ENCODE results near the gene DPYD. TPM values are rescaled to one million over a fixed set of nuclear protein-coding genes. Genes with fewer than 3 reads are reported as not detected.
"Not testable (repeated sequence)": the region's sequence is repeated elsewhere in the genome, so short reads cannot be mapped to it uniquely, and the experiment has no call there.

DPYD gene
- total RNA-seq, 1 donor from 2014 or later = 12.6 TPM

GRCh38 chr1:97356309-97356708 is 564.5 kb downstream of the DPYD start:
- Mint-ChIP-seq H3K27me3 (no peaks in the 10 kb centered on the region), H3K4me3 (no peak overlapping the region), H3K36me3 (ENCODE audit: low read depth) (peaks cover 2% of the 10 kb centered on the region), H3K9me3 (no peaks in the 10 kb centered on the region), H3K27ac (no peak overlapping the region), H3K4me1 (no peaks in the 10 kb centered on the region)
- DNase-seq = no peak
- no peak for TF ChIP-seq CTCF (IDR thresholded peaks at IDR 0.05)
- no peak for ATAC-seq (ENCODE audit: low read depth)
- intact Hi-C loops (cut with micrococcal nuclease) = no loop called here
- ChIA-PET POLR2A (no interaction called here), CTCF (no interaction called here)

GRCh38 chr1:97352936-97353382 is 567.9 kb downstream of the DPYD start:
- H3K27me3 Mint-ChIP-seq = no peaks in the 10 kb centered on the region
- intact Hi-C loops (cut with micrococcal nuclease) = no loop called here
- no peak overlapping the region for H3K27ac Mint-ChIP-seq
- ChIA-PET POLR2A (no interaction called here), CTCF (no interaction called here)
- H3K9me3 Mint-ChIP-seq = no peaks in the 10 kb centered on the region
- H3K4me1 Mint-ChIP-seq = no peaks in the 10 kb centered on the region
- no peaks in the 10 kb centered on the region for H3K36me3 Mint-ChIP-seq (ENCODE audit: low read depth)
- ATAC-seq (ENCODE audit: low read depth) (no peak), DNase-seq (no peak)
- H3K4me3 Mint-ChIP-seq = no peak overlapping the region
- no peak for TF ChIP-seq CTCF (IDR thresholded peaks at IDR 0.05)

- DNase-seq (no peak), ATAC-seq (ENCODE audit: low read depth) (no peak)
- Mint-ChIP-seq H3K27me3 (no peaks in the 10 kb centered on the region), H3K27ac (no peak overlapping the region), H3K9me3 (no peaks in the 10 kb centered on the region), H3K4me1 (no peaks in the 10 kb centered on the region), H3K4me3 (no peak overlapping the region), H3K36me3 (ENCODE audit: low read depth) (no peaks in the 10 kb centered on the region)
- no peak for TF ChIP-seq CTCF (IDR thresholded peaks at IDR 0.05)
- ChIA-PET CTCF (interaction anchor here (0.6 kb wide), 1 partner anchor 725 kb away, joined by 4 read pairs; no protein-coding TSS in a partner anchor), POLR2A (no interaction called here)
- intact Hi-C loops (cut with micrococcal nuclease) = no loop called here
Measured at GRCh38 chr1:97351846-97352245, 569.0 kb downstream of the DPYD start.

GRCh38 chr1:97350662-97351061 is 570.2 kb downstream of the DPYD start:
- ChIA-PET POLR2A (no interaction called here), CTCF (no interaction called here)
- intact Hi-C loops (cut with micrococcal nuclease) = no loop called here
- Mint-ChIP-seq H3K36me3 (ENCODE audit: low read depth) (no peaks in the 10 kb centered on the region), H3K27me3 (no peaks in the 10 kb centered on the region), H3K4me1 (no peaks in the 10 kb centered on the region), H3K27ac (no peak overlapping the region), H3K9me3 (no peaks in the 10 kb centered on the region), H3K4me3 (no peak overlapping the region)
- DNase-seq (no peak), ATAC-seq (ENCODE audit: low read depth) (no peak)
- TF ChIP-seq CTCF (IDR thresholded peaks at IDR 0.05) = no peak

- Mint-ChIP-seq H3K4me3 (no peak overlapping the region), H3K27ac (no peak overlapping the region), H3K27me3 (no peaks in the 10 kb centered on the region), H3K4me1 (no peaks in the 10 kb centered on the region), H3K36me3 (ENCODE audit: low read depth) (no peaks in the 10 kb centered on the region), H3K9me3 (no peaks in the 10 kb centered on the region)
- DNase-seq (no peak), ATAC-seq (ENCODE audit: low read depth) (no peak)
- TF ChIP-seq CTCF (IDR thresholded peaks at IDR 0.05) = no peak
- intact Hi-C loops (cut with micrococcal nuclease) = no loop called here
- CTCF ChIA-PET = no interaction called here
- POLR2A ChIA-PET = no interaction called here
Measured at GRCh38 chr1:97350241-97350640, 570.6 kb downstream of the DPYD start.

GRCh38 chr1:97349794-97350193 is 571.0 kb downstream of the DPYD start:
- H3K36me3 Mint-ChIP-seq (ENCODE audit: low read depth); H3K9me3 Mint-ChIP-seq; ATAC-seq (ENCODE audit: low read depth); DNase-seq; H3K27ac Mint-ChIP-seq; H3K27me3 Mint-ChIP-seq; intact Hi-C loops (cut with micrococcal nuclease); POLR2A ChIA-PET; H3K4me1 Mint-ChIP-seq; H3K4me3 Mint-ChIP-seq; CTCF ChIA-PET: not testable (repeated sequence)

All from activated B cell treated with CpG ODN at 0.5 μM for 24 hours (primary cell).